Measurements from ENCODE around the gene SLC8A1.

DNA sequence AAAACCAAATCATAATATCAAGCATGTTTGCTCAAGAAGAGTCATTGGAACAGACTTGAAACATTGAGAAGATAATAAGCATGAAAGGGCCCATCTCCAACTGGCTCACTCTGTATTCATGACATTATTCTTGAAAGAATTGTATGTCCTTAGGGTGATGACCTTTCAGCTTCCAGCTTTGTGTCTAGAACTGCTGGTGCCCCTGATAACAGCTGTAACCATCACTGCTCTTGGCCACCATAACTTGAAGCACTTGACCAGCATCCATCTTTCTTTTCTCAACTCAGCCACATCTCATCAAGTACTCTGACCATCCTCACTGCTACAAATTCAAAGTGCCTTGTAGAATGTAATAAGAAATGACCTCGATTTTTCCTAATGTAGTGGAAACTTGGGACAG is 289.9 kb downstream of the SLC8A1 start:
- TF ChIP-seq, protein P1, sequence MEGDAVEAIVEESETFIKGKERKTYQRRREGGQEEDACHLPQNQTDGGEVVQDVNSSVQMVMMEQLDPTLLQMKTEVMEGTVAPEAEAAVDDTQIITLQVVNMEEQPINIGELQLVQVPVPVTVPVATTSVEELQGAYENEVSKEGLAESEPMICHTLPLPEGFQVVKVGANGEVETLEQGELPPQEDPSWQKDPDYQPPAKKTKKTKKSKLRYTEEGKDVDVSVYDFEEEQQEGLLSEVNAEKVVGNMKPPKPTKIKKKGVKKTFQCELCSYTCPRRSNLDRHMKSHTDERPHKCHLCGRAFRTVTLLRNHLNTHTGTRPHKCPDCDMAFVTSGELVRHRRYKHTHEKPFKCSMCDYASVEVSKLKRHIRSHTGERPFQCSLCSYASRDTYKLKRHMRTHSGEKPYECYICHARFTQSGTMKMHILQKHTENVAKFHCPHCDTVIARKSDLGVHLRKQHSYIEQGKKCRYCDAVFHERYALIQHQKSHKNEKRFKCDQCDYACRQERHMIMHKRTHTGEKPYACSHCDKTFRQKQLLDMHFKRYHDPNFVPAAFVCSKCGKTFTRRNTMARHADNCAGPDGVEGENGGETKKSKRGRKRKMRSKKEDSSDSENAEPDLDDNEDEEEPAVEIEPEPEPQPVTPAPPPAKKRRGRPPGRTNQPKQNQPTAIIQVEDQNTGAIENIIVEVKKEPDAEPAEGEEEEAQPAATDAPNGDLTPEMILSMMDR (IDR thresholded peaks at IDR 0.05; ENCODE audit: borderline replicate concordance, extremely low read depth, low read length, poor library complexity, severe bottlenecking): no peak
- no peak for TF ChIP-seq EZH2 (IDR thresholded peaks at IDR 0.05; ENCODE audit: borderline replicate concordance, low read depth, low read length, severe bottlenecking)
